ENCODE measurements around the gene CENPS. TPM values are rescaled to one million over a fixed set of nuclear protein-coding genes. Genes with fewer than 3 reads are reported as not detected.

Gene CENPS
- total and polyA plus RNA-seq, 2 donors (not counting 1 experiment from before 2014, with no cell fraction given), result 3.1 to 10.9 TPM

DNA sequence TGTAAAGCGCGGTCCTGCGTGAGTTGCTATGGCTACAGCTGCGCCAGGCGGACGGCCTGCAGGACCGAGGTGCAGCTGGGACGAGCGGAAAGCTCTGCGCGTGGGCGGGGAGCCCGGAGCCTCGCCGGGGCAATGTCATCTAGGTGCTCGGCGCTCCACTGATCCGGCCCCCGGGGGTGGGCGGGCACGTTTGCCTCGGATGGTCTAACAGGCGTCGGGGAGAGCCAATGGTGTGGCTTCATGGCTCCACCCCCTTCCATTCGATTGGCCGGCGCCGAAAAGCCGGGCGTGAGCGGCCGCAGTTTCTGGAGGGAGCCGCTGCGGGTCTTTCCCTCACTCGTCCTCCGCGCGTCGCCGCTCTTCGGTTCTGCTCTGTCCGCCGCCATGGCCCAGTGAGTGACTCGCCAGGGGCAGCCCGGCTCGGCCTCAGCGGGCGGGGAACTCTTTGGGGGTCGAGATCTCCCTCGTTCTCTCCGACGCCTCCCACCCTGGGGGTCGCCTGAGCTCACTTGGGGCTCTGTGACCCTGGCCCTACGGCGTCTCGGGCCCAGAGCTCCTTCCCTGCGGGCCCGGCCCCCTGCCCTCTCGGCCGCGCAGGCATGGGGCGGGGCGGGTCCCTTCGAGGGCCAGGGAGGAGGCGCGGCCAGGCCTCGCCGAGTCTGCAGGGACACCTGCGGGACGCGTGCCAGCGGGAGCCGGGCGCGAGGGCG lies 31.3 kb upstream of the CENPS start, which contains the start of gene PGD:
Gene PGD, plus strand, starts transcription at position 331 of the 710 bp plus-strand sequence. Its CDS starts 54 bp downstream, at position 385.
- peak within 1 kb of the TSS; percentile 76 for H3K9ac ChIP-seq (ENCODE audit: low read length)
- peak within 1 kb of the TSS; percentile 95 for H2AFZ ChIP-seq (ENCODE audit: insufficient read depth, low read depth, low read length, poor library complexity, severe bottlenecking)
- peak within 1 kb of the TSS; percentile 78 to 84 for H3K27ac ChIP-seq (ENCODE audit: low read length in 2 of 2)
- H3K27me3 Mint-ChIP-seq, result no peaks in the 10 kb centered on the region
- peaks cover 11% of the 10 kb centered on the region for H3K79me2 ChIP-seq (ENCODE audit: control insufficient read depth, insufficient read depth, low read length)
- H3K9me3 ChIP-seq (ENCODE audit: control extremely low read depth in 1 of 3, control insufficient read depth in 2 of 3, insufficient read depth in 1 of 3, low read length in 2 of 3), result peaks cover 0 to 3% (median 0%) of the 10 kb centered on the region in 3 donors
- DNase-seq (peak; percentile 97), ATAC-seq (ENCODE audit: low read depth) (peak; percentile 94)
- H3K9me3 Mint-ChIP-seq (ENCODE audit: insufficient read depth), result no peaks in the 10 kb centered on the region
- H3K4me1 Mint-ChIP-seq, result peaks cover 22% of the 10 kb centered on the region
- intact Hi-C loops (cut with micrococcal nuclease), result loop anchor here (1.0 to 10.0 kb wide), 5 partner anchors 11 to 367 kb away; partner anchors contain the start of genes CENPS and UBE4B
- TF ChIP-seq, protein P1, sequence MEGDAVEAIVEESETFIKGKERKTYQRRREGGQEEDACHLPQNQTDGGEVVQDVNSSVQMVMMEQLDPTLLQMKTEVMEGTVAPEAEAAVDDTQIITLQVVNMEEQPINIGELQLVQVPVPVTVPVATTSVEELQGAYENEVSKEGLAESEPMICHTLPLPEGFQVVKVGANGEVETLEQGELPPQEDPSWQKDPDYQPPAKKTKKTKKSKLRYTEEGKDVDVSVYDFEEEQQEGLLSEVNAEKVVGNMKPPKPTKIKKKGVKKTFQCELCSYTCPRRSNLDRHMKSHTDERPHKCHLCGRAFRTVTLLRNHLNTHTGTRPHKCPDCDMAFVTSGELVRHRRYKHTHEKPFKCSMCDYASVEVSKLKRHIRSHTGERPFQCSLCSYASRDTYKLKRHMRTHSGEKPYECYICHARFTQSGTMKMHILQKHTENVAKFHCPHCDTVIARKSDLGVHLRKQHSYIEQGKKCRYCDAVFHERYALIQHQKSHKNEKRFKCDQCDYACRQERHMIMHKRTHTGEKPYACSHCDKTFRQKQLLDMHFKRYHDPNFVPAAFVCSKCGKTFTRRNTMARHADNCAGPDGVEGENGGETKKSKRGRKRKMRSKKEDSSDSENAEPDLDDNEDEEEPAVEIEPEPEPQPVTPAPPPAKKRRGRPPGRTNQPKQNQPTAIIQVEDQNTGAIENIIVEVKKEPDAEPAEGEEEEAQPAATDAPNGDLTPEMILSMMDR (IDR thresholded peaks at IDR 0.05), result no peak
- TF ChIP-seq EZH2 (IDR thresholded peaks at IDR 0.05; ENCODE audit: borderline replicate concordance, insufficient read depth, low read depth, low read length, poor library complexity, severe bottlenecking), result no peak
- H3K4me3 Mint-ChIP-seq, result peak within 1 kb of the TSS; percentile 96
- peak within 1 kb of the TSS; percentile 62 to 84 (median 76) for H3K4me3 ChIP-seq (ENCODE audit: control extremely low read depth in 1 of 5, extremely low read depth in 1 of 5, insufficient read depth in 1 of 5, low read depth in 2 of 5, low read length in 4 of 5)
- under 1% methylated on average over 76 of the region's 76 CpGs for WGBS (ENCODE audit: insufficient coverage)
- H3K27ac Mint-ChIP-seq, result peak within 1 kb of the TSS; percentile 93
- peak within 1 kb of the TSS; percentile 91 for H3K4me2 ChIP-seq (replicated peaks; ENCODE audit: low read depth, low read length, poor library complexity, severe bottlenecking)
- H3K36me3 ChIP-seq (replicated peaks in 1 of 2; ENCODE audit: control extremely low read depth in 1 of 2, control insufficient read depth in 1 of 2, extremely low read depth in 1 of 2, insufficient read depth in 2 of 2, low read length in 1 of 2), result peaks cover 0 to 9% of the 10 kb centered on the region in 2 experiments
- peaks cover 4% of the 10 kb centered on the region for H4K20me1 ChIP-seq (ENCODE audit: control insufficient read depth, insufficient read depth, low read length, poor library complexity, severe bottlenecking)
- ChIA-PET CTCF (interaction anchor here (0.6 to 3.1 kb wide), 7 partner anchors 10 to 189 kb away, joined by 3 to 18 read pairs (median 6); partner anchors contain the start of genes CENPS and KIF1B), POLR2A (interaction anchor here (0.9 to 1.8 kb wide), 6 partner anchors 11 to 190 kb away, joined by 3 to 10 read pairs (median 4); partner anchors contain the start of gene PEX14)
- H3K4me1 ChIP-seq (ENCODE audit: control insufficient read depth in 2 of 2, insufficient read depth in 2 of 2, low read length in 2 of 2), result peaks cover 9 to 17% of the 10 kb centered on the region in 2 donors
- H3K27me3 ChIP-seq (replicated peaks in 1 of 4; ENCODE audit: control extremely low read depth in 1 of 4, control insufficient read depth in 3 of 4, insufficient read depth in 4 of 4, low read length in 3 of 4), result no peaks in the 10 kb centered on the region

All from B cell (primary cell).